PC-3 (cell line): Measurements from ENCODE around the gene KXD1.

Experiments
- EZH2 ChIP-seq: fragments of 300-600 bp; sonication (generic); IDR thresholded peaks from one replicate; pipeline ENCODE4 v1.6.1; 2017; ENCODE audit warnings: antibody characterized with exemption, mild to moderate bottlenecking, low read length; ENCODE audit not compliant: unreplicated experiment
- EZH2phosphoT487 ChIP-seq: fragments of 300-600 bp; sonication (generic); IDR thresholded peaks from 2 replicates; pipeline ENCODE4 v1.6.1; 2018; ENCODE audit warnings: mild to moderate bottlenecking, antibody characterized with exemption, low read length, borderline replicate concordance
- TF ChIP-seq, protein P1 (sequence below): fragments of 300-600 bp; sonication (generic); conservative IDR thresholded peaks from 2 replicates; pipeline ENCODE4 v1.5.1; 2017; ENCODE audit warnings: antibody characterized with exemption, low read depth, mild to moderate bottlenecking, low read length

DNA sequence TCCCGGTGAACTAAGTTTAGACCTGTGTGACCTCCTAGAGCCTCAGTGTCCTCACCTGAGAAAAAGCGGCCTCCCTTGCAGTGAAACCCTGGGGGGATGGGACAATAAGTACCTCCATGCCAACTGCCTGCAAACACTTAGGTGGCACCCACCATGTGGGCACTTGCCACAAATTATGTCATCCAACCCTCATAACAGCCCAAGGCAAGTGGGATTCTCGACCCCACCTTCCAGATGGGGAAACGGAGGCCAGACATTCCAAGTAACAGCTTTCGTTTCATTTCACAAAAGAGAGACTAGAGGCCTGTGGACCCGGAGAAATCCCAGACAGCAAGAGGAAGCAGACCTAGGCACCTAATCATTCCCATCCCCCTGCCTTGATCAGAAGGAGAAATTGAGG, 37.8 kb downstream of the KXD1 start:
- TF ChIP-seq, protein P1, sequence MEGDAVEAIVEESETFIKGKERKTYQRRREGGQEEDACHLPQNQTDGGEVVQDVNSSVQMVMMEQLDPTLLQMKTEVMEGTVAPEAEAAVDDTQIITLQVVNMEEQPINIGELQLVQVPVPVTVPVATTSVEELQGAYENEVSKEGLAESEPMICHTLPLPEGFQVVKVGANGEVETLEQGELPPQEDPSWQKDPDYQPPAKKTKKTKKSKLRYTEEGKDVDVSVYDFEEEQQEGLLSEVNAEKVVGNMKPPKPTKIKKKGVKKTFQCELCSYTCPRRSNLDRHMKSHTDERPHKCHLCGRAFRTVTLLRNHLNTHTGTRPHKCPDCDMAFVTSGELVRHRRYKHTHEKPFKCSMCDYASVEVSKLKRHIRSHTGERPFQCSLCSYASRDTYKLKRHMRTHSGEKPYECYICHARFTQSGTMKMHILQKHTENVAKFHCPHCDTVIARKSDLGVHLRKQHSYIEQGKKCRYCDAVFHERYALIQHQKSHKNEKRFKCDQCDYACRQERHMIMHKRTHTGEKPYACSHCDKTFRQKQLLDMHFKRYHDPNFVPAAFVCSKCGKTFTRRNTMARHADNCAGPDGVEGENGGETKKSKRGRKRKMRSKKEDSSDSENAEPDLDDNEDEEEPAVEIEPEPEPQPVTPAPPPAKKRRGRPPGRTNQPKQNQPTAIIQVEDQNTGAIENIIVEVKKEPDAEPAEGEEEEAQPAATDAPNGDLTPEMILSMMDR, result no peak
- TF ChIP-seq EZH2 (no peak), EZH2phosphoT487 (no peak)
